Brain pericyte (primary cell): Measurements from ENCODE around the gene SERPINE3.

Experiments
- DNase-seq: peaks from one replicate; pipeline ENCODE4 v3.0.0-alpha.2; 2012; ENCODE audit warnings: low read depth, low spot score

SERPINE3 gene

GRCh38 chr13:51339354-51339753, at the start of gene SERPINE3:
SERPINE3 (plus strand) TSS chr13:51339691; CDS start chr13:51341092, 1,401 bp downstream.
- no peak for DNase-seq

DNA sequence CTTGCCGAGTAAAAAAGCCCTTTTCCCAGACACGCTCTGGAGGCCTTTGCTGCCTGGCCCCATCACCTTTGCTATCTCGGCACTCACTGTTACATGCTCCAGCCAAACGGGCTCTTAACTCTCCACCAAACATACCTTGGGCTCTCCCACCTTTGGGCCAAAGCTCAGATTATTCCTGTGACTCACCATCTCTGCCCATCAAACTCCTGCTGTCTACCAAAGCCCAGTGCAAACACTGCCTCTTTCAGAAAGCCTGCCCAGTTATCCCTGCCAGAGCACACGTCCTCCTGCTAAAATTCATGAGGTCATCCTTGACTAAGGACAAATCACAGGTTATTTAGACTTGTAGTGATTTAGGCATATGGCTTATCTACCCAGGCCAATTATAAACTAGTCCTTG, 48.1 kb upstream of the SERPINE3 start:
- no peak for DNase-seq

DNA sequence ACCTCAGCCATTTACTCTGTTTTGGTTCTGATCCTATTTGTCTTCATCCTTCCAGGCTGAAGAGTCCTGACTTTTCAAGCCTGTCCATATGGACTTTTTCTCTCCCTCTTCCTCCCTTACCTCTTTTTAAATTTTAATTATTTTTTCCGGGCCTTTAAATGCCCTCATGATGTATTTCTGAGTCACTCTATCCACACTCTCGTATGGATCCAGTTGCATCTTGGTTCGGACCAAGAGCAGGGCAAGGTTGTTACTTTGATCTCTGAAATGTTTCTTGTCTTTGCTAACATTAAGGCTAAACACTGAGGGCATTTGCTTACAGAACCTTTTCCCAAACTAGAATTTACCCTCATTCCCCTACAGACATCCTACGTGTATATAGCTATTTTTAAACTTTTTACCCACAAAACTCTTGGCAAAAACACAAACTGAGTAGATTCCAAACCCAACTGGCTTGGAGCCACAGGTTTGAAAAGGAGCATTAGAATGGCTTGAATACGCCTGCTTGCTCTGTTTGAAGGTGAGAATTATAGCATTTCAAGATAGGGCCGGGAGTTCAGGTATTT, 47.4 kb upstream of the SERPINE3 start:
- no peak for DNase-seq

GRCh38 chr13:51297556-51297955, 41.9 kb upstream of the SERPINE3 start:
- no peak for DNase-seq

DNA sequence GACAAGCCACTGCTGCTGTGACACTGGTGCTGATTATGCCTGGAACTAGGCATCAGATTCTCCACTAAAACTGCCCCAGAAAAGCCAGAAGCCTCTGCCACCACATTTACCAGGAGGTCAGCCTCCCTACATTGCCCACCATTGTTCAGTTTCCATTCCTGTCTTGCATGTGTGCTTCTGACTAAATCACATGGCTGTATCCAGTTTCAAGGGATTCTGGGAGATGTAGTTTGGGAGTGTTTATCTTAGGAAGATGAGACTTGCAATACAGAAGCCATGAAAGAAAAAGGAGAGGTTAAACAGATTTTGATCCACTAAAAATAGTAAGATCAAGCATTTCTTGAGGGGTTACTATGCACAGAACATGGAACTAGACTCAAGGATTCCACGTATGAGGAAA, 40.7 kb upstream of the SERPINE3 start:
- DNase-seq, result no peak

DNA sequence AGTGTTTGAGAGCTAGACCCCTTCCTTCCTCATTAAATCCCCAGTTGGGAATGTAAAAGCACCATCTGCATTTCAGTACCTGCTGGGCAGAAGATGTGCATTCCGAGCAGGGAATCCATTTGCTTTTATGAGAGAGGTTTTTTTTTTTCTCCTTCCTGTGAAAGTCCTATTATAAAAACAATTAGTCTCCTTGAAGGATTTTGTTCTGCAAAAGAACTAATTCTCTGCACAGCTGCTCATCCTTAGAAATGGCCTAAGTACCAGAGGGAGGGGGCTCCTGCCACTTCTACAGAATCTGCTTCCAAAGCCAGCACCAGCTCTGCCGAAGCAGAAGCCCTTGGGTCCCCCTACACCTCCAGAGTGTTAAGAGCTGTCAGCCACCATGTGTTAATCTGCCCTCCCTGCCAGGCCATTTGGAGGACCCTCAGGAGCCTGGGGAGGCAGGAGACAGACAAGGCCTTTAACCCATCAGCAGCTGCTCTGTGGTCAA, 36.4 kb upstream of the SERPINE3 start:
- DNase-seq, result no peak

DNA sequence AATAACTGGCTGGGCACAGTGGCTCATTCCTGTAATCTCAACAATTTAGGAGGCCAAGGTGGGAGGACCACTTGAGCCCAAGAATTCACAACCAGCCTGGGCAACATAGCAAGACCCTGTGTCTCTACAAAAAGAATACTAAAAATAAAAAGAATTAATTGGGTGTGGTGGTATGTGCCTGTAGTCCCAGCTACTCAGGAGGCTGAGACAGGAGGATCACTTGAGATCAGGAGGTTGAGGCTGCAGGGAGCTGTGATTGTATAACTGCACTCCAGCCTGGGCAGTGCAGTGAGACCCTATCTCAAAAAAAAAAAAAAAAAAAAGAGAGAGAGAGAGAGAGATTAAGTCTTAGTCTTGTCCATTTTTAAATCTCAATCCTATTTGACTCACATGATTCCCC, 35.6 kb upstream of the SERPINE3 start:
- DNase-seq, result no peak

DNA sequence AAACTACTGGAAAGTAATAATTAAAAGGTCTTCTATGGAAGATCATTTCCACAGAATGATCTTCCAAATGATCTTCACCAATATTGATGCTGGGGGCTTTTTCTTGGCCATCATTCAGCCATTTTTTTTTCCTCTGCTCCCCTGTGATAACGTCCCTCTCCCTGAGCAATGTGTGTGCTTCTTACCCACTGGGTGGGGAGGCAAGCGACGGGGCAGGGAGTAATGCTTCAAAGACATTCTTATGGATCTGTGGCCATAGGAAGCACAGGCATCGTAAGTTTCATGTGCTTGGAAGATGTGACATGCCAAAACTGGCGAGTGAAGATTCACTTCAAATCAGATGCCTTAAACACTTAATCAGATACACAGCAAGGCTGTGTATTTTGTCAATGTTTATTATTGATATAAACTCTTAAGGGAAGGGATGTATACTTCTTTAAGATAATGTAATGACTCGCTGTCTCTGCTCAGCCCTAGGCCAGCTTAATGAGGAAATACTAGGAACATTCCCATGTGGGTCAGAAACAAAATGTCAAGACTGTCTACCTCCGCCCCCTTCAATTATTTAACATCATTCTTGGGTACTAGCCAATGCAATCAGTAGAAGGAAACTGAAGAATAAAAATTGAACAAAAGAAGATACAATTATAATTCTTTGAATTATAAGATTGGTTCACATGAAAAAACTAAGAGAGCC, 34.1 kb upstream of the SERPINE3 start:
- no peak for DNase-seq

DNA sequence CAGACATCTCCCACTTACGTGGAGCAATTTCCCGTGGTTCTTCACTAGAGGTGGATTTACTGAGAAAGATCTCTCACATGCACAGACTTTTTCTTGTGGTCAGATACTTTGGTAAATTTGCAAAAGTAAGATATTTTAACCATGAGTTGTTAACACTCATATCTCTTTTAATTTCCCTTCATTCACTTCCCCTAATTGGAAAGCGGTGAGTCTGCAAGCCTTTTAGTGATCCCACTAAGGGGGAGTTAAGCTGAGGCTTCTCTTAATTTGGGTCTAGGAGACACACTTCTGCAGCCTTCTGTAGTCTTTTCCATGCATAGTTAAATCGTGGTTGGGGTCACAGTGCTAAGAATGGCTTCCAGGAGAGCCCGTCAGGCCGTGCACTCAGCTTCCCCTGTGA, 30.7 kb upstream of the SERPINE3 start:
- DNase-seq, result no peak

DNA sequence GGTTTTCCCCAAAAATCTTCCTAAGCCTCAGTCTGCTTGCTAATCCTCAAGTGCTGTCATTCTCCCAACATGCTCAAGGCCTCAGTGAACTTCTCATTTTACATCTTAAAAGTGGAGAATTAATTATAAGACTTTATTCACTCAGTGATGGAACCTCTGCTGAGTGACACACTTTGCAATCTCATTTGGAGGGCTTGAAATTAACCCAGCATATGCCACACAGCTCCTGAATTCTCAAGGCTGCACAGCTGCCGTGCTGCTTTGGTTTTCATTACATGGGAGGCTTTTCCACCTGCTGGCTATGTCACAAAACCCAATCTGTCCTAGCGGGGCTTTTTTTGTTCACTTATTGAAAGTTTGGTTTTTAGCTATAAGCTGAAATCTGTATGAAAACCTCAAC, 28.3 kb upstream of the SERPINE3 start:
- DNase-seq, result no peak

DNA sequence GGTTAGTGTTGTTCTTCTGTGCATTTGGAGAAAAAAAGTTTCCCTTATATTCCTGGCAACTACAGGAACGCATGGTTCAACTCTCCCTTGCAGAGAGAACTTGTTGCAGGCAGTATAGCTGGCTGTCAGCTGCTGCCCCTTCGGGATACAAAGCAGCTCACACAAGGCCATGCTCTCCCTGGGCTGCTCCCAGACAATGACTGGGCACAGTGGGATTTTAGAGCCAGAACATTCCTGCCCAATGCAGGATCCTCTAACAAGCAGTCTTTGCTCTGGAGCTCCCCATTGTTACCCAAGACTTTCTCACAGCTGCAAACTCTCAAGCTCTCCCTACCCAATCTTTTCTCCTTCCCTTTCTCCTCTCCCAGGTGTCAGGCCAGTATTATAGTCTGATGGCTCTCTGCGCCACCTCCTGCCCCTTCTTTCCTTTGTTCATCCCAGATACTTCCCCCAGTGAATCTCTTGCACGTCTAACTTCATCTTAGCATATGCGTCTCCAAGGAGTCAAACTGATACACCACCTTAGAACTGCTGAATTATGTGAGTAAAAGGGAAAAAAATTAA, 27.5 kb upstream of the SERPINE3 start:
- DNase-seq, result no peak

DNA sequence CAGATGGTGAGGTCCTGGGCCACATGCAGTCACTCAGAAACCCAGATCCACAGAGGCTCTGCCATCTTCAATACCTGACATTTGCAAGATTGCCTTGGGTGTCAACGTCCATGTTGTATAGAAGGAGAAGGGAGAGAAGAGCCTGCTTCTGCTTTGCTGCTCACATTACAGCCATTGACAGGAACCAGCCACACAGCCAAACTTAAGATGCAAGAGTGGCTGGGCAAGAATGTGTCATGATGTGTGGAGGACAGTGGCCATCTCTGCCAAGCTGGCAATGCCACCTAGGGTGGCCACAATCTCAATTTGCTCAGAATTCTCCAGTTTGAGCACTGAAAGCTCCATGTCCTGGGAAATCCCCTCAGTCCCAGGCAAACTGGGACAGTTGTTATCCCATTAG, 25.9 kb upstream of the SERPINE3 start:
- no peak for DNase-seq

GRCh38 chr13:51317262-51317661, 22.2 kb upstream of the SERPINE3 start:
- peak; percentile 77 for DNase-seq

DNA sequence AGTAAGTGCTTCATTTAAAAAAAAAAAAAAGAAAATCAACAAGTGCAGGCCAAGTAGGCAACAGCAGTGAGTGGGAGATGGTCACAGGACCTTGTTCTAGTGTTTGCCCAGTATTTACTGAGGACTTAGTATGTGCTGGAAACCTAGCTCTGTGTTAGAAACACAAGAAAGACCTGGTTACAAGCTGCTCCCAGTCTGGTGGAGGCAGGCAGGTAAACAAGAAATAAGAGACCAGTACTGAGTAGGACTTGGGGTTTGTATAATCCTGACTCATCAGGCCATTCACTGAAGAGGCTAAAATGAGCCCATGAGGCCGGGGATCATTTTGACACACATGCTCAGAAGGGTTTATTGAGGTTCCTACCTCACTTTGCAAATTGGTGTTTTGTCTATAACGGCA, 21.5 kb upstream of the SERPINE3 start:
- DNase-seq, result no peak

DNA sequence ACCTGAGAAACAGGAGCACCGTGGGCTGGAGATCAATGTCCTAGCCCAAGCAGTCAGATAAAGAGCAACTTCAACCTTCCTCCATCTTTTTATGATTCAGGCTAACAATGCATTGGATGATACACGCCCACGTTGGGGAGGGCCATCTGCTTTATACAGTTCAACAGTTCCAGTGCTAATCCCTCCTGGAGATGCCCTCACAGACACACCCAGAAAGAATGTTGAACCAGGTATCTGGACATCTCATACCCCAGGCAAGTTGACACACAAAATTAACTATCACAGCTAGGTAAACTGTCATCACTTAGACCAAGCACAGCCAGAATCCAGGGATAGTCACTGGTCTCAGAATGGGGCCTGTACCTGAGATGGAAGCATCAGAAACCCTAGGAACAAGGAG, 20.6 kb upstream of the SERPINE3 start:
- no peak for DNase-seq

DNA sequence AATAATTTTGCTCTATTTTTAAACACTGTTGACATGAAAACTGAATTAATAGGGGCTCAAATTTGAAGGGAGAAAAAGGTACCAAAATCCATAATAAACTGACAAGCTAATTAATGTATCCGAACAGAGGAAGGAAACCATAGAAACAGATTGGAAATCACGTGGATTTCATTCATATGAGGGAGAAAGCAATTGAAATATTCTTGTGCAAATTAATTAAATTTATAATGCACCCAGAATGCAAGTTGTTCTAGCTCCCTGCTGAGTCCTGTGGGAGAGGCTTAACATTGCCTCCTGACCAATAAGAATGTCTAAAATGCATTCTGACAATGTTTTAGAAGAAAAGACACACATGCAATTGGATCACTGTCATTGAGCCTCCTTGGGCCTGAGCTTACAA, 17.7 kb upstream of the SERPINE3 start:
- no peak for DNase-seq

GRCh38 chr13:51322826-51323225, 16.7 kb upstream of the SERPINE3 start:
- DNase-seq, result no peak

DNA sequence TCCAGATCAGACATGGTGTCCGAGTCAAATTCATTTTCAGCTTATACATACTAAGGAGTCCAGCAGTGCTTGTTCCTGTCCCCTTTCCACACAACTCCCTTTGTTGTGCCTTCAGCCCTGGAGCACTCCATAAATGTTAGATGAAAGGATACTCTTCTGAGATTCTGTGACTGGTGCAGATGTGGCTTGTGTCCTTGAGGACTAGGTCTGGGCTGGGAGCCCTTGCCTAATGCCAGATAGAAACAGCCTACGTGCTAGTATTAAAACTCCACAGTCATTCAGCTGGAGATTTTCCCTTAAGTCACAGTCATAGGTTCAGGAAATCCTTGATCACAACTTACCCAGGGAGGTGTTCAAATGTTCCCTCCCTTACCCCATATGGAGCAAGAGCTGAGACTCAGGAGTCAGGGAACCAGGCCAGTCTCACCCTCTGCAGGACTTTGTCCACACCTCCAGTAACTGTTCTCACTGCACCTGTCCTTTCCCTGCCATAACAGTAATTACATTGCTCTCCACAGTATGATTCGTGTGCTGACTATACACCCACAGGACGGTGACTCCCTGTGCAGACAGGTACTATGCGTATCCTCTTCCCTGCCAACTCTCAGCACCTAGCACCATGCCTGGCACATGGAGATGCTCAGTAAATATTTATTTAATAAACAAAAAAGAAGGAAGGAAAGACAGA, 15.5 kb upstream of the SERPINE3 start:
- DNase-seq, result no peak

- DNase-seq, result no peak
Observed at GRCh38 chr13:51324714-51325420, 14.6 kb upstream of the SERPINE3 start.

DNA sequence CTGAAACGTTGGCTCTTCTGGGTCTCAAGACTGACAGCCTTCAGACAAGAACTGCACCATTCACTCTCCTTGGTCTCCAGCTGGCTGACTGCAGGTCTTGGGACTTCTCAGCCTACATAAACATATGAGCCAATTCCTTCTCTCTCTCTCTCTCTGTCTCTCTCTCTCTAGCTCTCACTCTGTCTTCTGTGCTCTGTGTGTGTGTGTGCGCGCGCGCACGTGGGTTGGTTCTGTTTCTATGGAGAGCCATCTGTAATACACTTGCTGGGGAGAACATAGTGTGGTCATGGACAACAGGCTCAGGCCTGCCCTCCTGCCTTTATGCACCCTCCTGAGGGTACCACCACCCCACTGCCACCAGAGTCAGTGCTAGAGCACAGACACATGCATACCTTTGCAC, 13.7 kb upstream of the SERPINE3 start:
- DNase-seq, result no peak

GRCh38 chr13:51326777-51327176, 12.7 kb upstream of the SERPINE3 start:
- DNase-seq, result no peak

DNA sequence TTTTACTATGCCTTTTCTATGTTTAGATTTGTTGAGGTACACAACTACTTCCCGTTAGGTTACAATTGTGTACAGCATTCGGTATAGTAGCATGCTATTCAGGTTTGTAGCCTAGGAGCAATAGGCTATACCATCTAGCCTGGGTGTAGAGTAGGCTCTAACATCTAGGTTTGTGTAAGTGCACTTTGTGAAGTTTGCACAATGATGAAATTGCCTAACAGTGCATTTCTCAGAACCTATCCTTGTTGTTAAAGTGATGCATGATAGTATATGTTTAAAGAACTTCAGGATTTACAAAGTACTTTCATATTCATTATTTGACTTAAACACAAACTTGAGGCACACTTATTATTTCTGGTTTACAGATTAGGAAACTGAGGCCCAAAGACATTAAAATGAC, 11.5 kb upstream of the SERPINE3 start:
- no peak for DNase-seq
